KG1 (cell line): Measurements from ENCODE around the gene TRMT10B.
"Not testable (repeated sequence)": the region's sequence is repeated elsewhere in the genome, so short reads cannot be mapped to it uniquely, and the experiment has no call there.

Source experiments
- DNase-seq: peaks from one replicate; lab custom pipeline; 2025; lab: John Stamatoyannopoulos, UW

The TRMT10B gene

GRCh38 chr9:37751186-37751585, 2.4 kb upstream of the TRMT10B start:
- no peak for DNase-seq

GRCh38 chr9:37751704-37752103, 1.9 kb upstream of the TRMT10B start:
- not testable (repeated sequence) for DNase-seq

- not testable (repeated sequence) for DNase-seq
These were observed 1.5 kb upstream of the TRMT10B start for GRCh38 chr9:37752112-37752511.

- no peak for DNase-seq
These were observed 740 bp upstream of the TRMT10B start for GRCh38 chr9:37752642-37753488.

- DNase-seq: no peak
These were observed 5.1 kb downstream of the TRMT10B start for GRCh38 chr9:37758747-37759146.

- DNase-seq: no peak
These were observed 7.0 kb downstream of the TRMT10B start for GRCh38 chr9:37760416-37761161.

GRCh38 chr9:37761511-37761910, 7.9 kb downstream of the TRMT10B start:
- no peak for DNase-seq

- not testable (repeated sequence) for DNase-seq
These were observed 11.7 kb downstream of the TRMT10B start for GRCh38 chr9:37765263-37765662.

GRCh38 chr9:37769306-37769705, 15.7 kb downstream of the TRMT10B start:
- DNase-seq: no peak

GRCh38 chr9:37769995-37770394, 16.4 kb downstream of the TRMT10B start:
- DNase-seq: no peak

GRCh38 chr9:37775216-37775919, 21.8 kb downstream of the TRMT10B start:
- DNase-seq: no peak

- DNase-seq: no peak
These were observed 22.7 kb downstream of the TRMT10B start for GRCh38 chr9:37776328-37776727.

- no peak for DNase-seq
These were observed 24.9 kb downstream of the TRMT10B start for GRCh38 chr9:37778534-37778933.

- DNase-seq: no peak
These were observed 30.6 kb downstream of the TRMT10B start for GRCh38 chr9:37784291-37784615.

GRCh38 chr9:37784616-37785483, 31.2 kb downstream of the TRMT10B start, which contains the start of gene EXOSC3:
EXOSC3 (minus strand) TSS chr9:37785064; CDS start chr9:37785044, 20 bp downstream.
- peak; percentile 74 for DNase-seq

GRCh38 chr9:37787059-37787458, 33.5 kb downstream of the TRMT10B start:
- DNase-seq: no peak

GRCh38 chr9:37788332-37788731, 34.7 kb downstream of the TRMT10B start:
- no peak for DNase-seq

GRCh38 chr9:37790096-37790495, 36.5 kb downstream of the TRMT10B start:
- DNase-seq: no peak

- no peak for DNase-seq
These were observed 38.5 kb downstream of the TRMT10B start for GRCh38 chr9:37792122-37792521.

- no peak for DNase-seq
These were observed 42.6 kb downstream of the TRMT10B start for GRCh38 chr9:37796232-37796631.

GRCh38 chr9:37798677-37799076, 45.1 kb downstream of the TRMT10B start:
- DNase-seq: no peak
